CD14-positive monocyte (primary cell): ENCODE data around the gene NCAM1. TPM values are rescaled to one million over a fixed set of nuclear protein-coding genes. Genes with fewer than 3 reads are reported as not detected.

Source experiments
- DNase-seq, 3 donors: peaks; one replicate each; pipeline ENCODE4 v3.0.0-alpha.2; 2011 to 2022
- H2AFZ ChIP-seq: 2 replicates; pipeline ENCODE4 v1.6.0; 2012; ENCODE audit warnings: mild to moderate bottlenecking, low read depth, low read length, inconsistent platforms; ENCODE audit not compliant: insufficient read depth, poor library complexity, severe bottlenecking
- H3K27ac ChIP-seq, 2 donors: 1 replicate in 1 of 2; 2 replicates in 1 of 2; pipeline ENCODE4 v1.5.1; 2012 to 2013; ENCODE audit warnings: low read length in 2 of 2, control low read depth in 1 of 2, inconsistent platforms in 1 of 2, low read depth in 1 of 2, mild to moderate bottlenecking in 1 of 2
- H3K27me3 ChIP-seq, 2 donors: one replicate each; pipeline versions ENCODE4 v1.6.0 to v1.6.1; 2011 to 2013; ENCODE audit warnings: low read length in 2 of 2; ENCODE audit not compliant: control insufficient read depth in 2 of 2, insufficient read depth in 2 of 2
- H3K36me3 ChIP-seq, 2 donors: replicated peaks in 1 of 2; 1 replicate in 1 of 2; 2 replicates in 1 of 2; pipeline versions ENCODE4 v1.5.1 to v1.6.1; 2012 to 2013; ENCODE audit warnings: low read length in 2 of 2, control low read depth in 1 of 2, inconsistent platforms in 1 of 2, mild to moderate bottlenecking in 1 of 2; ENCODE audit not compliant: insufficient read depth in 2 of 2, control insufficient read depth in 1 of 2
- H3K4me1 ChIP-seq, 2 donors: 1 replicate in 1 of 2; 2 replicates in 1 of 2; pipeline versions ENCODE4 v1.5.1 to v1.6.1; 2012 to 2013; ENCODE audit warnings: low read length in 2 of 2, control low read depth in 1 of 2, inconsistent platforms in 1 of 2, mild to moderate bottlenecking in 1 of 2, moderate library complexity in 1 of 2; ENCODE audit not compliant: insufficient read depth in 2 of 2, control insufficient read depth in 1 of 2
- H3K4me2 ChIP-seq: replicated peaks from 2 replicates; pipeline ENCODE3; 2012; ENCODE audit warnings: low read length, moderate library complexity, mild to moderate bottlenecking; ENCODE audit not compliant: poor library complexity, severe bottlenecking; ENCODE audit errors: extremely low read depth
- H3K4me3 ChIP-seq, 3 experiments: fragments of 200-600 bp in 1 of 3; sonication (generic) in 1 of 3; replicated peaks in 1 of 3; 1 replicate in 2 of 3; 2 replicates in 1 of 3; pipeline ENCODE4 v1.5.1; 2011 to 2013; ENCODE audit warnings: low read length in 3 of 3, mild to moderate bottlenecking in 3 of 3, control low read depth in 2 of 3, low read depth in 2 of 3, inconsistent platforms in 1 of 3, moderate library complexity in 1 of 3
- H3K79me2 ChIP-seq: 2 replicates; pipeline ENCODE4 v1.6.0; 2012; ENCODE audit warnings: mild to moderate bottlenecking, control low read depth, inconsistent platforms, low read length, moderate library complexity; ENCODE audit not compliant: insufficient read depth
- H3K9ac ChIP-seq: 2 replicates; pipeline ENCODE4 v1.6.0; 2017; ENCODE audit warnings: low read length, mild to moderate bottlenecking; ENCODE audit not compliant: insufficient read depth, poor library complexity, severe bottlenecking
- H3K9me3 ChIP-seq, 2 donors: replicated peaks in 1 of 2; 1 replicate in 1 of 2; 2 replicates in 1 of 2; pipeline versions ENCODE4 v1.5.1 to v1.6.1; 2012 to 2013; ENCODE audit warnings: low read length in 2 of 2, control low read depth in 1 of 2; ENCODE audit not compliant: control insufficient read depth in 1 of 2, insufficient read depth in 1 of 2
- H4K20me1 ChIP-seq: 2 replicates; pipeline ENCODE4 v1.6.0; 2012; ENCODE audit warnings: mild to moderate bottlenecking, low read length, control low read depth, moderate library complexity; ENCODE audit not compliant: insufficient read depth
- H3K27ac Mint-ChIP-seq, 7 donors: one replicate each; pipeline ENCODE4 v1.8.0; 2020; ENCODE audit warnings: mild to moderate bottlenecking in 7 of 7, mixed read lengths in 7 of 7, moderate library complexity in 6 of 7, inconsistent platforms in 2 of 7
- H3K27me3 Mint-ChIP-seq, 3 donors: one replicate each; pipeline ENCODE4 v1.8.0; 2021 to 2022; ENCODE audit warnings: low read depth in 3 of 3, mild to moderate bottlenecking in 3 of 3, mixed read lengths in 3 of 3, moderate library complexity in 3 of 3, inconsistent platforms in 1 of 3
- H3K36me3 Mint-ChIP-seq, 2 donors: one replicate each; pipeline ENCODE4 v1.8.0; 2020; ENCODE audit warnings: mixed read lengths in 2 of 2, inconsistent platforms in 1 of 2, mild to moderate bottlenecking in 1 of 2
- H3K4me1 Mint-ChIP-seq: one replicate; pipeline ENCODE4 v1.8.0; 2020; ENCODE audit warnings: mild to moderate bottlenecking, mixed read lengths
- H3K4me3 Mint-ChIP-seq, 2 donors: one replicate each; pipeline ENCODE4 v1.8.0; 2020; ENCODE audit warnings: mild to moderate bottlenecking in 2 of 2, mixed read lengths in 2 of 2, moderate library complexity in 1 of 2
- H3K9me3 Mint-ChIP-seq, 7 donors: one replicate each; pipeline ENCODE4 v1.8.0; 2020 to 2022; ENCODE audit warnings: mixed read lengths in 7 of 7, mild to moderate bottlenecking in 6 of 7, moderate library complexity in 6 of 7, inconsistent platforms in 2 of 7
- CTCF ChIP-seq: fragments of 200-600 bp; IDR thresholded peaks from one replicate; pipeline ENCODE4 v1.8.0; 2022; ENCODE audit warnings: antibody characterized with exemption, mild to moderate bottlenecking
- WGBS: methylation state at CpG from one replicate; pipeline ENCODE4 v1.1.5; 2013; ENCODE audit warnings: missing lambda C conversion rate; ENCODE audit not compliant: insufficient coverage; 5-methylcytosine and 5-hydroxymethylcytosine counted together
- intact Hi-C, 2 donors: fragments of 100-400 bp; cut with micrococcal nuclease; formaldehyde crosslinking; loops; one replicate each; pipeline versions ENCODE4 v1.15.0 to v1.15.1; 2023
- polyA plus RNA-seq, 3 donors: library from polyadenylated mRNA; depleted of rRNA in 1 of 3; unstranded in 2 of 3; stranded (reverse) in 1 of 3; fragments of 300-500 nt in 2 of 3; fragments of >200 nt in 1 of 3; fragmentation: Illumina TruSeq in 2 of 3; gene quantifications; 1 replicate in 2 of 3; 2 replicates in 1 of 3; pipeline ENCODE4 v1.2.3, GENCODE V29; 2012 to 2021

NCAM1 gene
- polyA plus RNA-seq, 3 donors = 0.65 to 0.69 TPM; not detected in 1

- no peaks in the 10 kb centered on the region for H4K20me1 ChIP-seq
- Mint-ChIP-seq H3K9me3 (peaks cover 0 to 12% (median 9%) of the 10 kb centered on the region in 7 donors), H3K27ac (no peak overlapping the region), H3K4me3 (no peak overlapping the region), H3K36me3 (peaks cover 2 to 5% of the 10 kb centered on the region in 2 donors), H3K27me3 (peaks cover 47 to 66% (median 56%) of the 10 kb centered on the region in 3 donors), H3K4me1 (peaks cover 13% of the 10 kb centered on the region)
- H3K9me3 ChIP-seq = peaks cover 0 to 8% of the 10 kb centered on the region in 2 donors
- no CpG with 5 or more reads among the region's 3 CpGs for WGBS
- H3K9ac ChIP-seq = no peak overlapping the region
- H3K27me3 ChIP-seq = peaks cover 68 to 92% of the 10 kb centered on the region in 2 donors
- no peaks in the 10 kb centered on the region for H3K36me3 ChIP-seq
- no peak overlapping the region for H2AFZ ChIP-seq
- H3K4me3 ChIP-seq = no peak overlapping the region
- intact Hi-C loops = no loop called here
- no peaks in the 10 kb centered on the region for H3K79me2 ChIP-seq
- TF ChIP-seq CTCF = no peak
- H3K27ac ChIP-seq = no peak overlapping the region
- peaks cover 14 to 16% of the 10 kb centered on the region in 2 donors for H3K4me1 ChIP-seq
- H3K4me2 ChIP-seq = no peak overlapping the region
- no peak for DNase-seq
These were observed 5.9 kb downstream of the NCAM1 start for GRCh38 chr11:112967082-112967481.

- Histone ChIP-seq H3K9ac (no peak overlapping the region), H3K79me2 (no peaks in the 10 kb centered on the region), H3K36me3 (no peaks in the 10 kb centered on the region), H2AFZ (no peak overlapping the region), H3K4me3 (no peak overlapping the region), H4K20me1 (no peaks in the 10 kb centered on the region), H3K27ac (no peak overlapping the region), H3K4me1 (no peaks in the 10 kb centered on the region), H3K27me3 (peaks cover 54 to 72% of the 10 kb centered on the region in 2 donors), H3K4me2 (no peak overlapping the region), H3K9me3 (peaks cover 0 to 3% of the 10 kb centered on the region in 2 donors)
- H3K4me1 Mint-ChIP-seq = no peaks in the 10 kb centered on the region
- no peaks in the 10 kb centered on the region for H3K36me3 Mint-ChIP-seq
- no peak overlapping the region for H3K27ac Mint-ChIP-seq
- WGBS = 3% methylated on average over 3 of the region's 6 CpGs
- no peak for DNase-seq
- peak overlapping the region in 1 of 2 donors; percentile 1 for H3K4me3 Mint-ChIP-seq
- intact Hi-C loops = no loop called here
- H3K9me3 Mint-ChIP-seq = peaks cover 0 to 3% (median 2%) of the 10 kb centered on the region in 7 donors
- H3K27me3 Mint-ChIP-seq = peaks cover 30 to 46% (median 39%) of the 10 kb centered on the region in 3 donors
- TF ChIP-seq CTCF = no peak
These were observed 7.9 kb downstream of the NCAM1 start for GRCh38 chr11:112968941-112969713.
